ENCODE results near the gene DLG1.

The DLG1 gene

GRCh38 chr3:197010556-197011351, 287.7 kb downstream of the DLG1 start:
- Histone ChIP-seq H3K9me3 (ENCODE audit: control insufficient read depth, insufficient read depth, low read length) (no peaks in the 10 kb centered on the region), H3K27me3 (ENCODE audit: control insufficient read depth, insufficient read depth, low read length) (no peaks in the 10 kb centered on the region), H3K4me1 (ENCODE audit: control insufficient read depth, insufficient read depth, low read length) (no peaks in the 10 kb centered on the region), H3K36me3 (ENCODE audit: control insufficient read depth, insufficient read depth, low read length) (no peaks in the 10 kb centered on the region), H3K27ac (ENCODE audit: low read length) (no peak overlapping the region), H3K4me3 (ENCODE audit: low read length) (no peak overlapping the region)
- no peak for DNase-seq (ENCODE audit: low read depth, low spot score)
- WGBS (ENCODE audit: insufficient coverage, insufficient read length), result no CpG with 5 or more reads among the region's 30 CpGs

- no CpG with 5 or more reads among the region's 20 CpGs for WGBS (ENCODE audit: insufficient coverage, insufficient read length)
- no peaks in the 10 kb centered on the region for H3K36me3 ChIP-seq (ENCODE audit: control insufficient read depth, insufficient read depth, low read length)
- H3K27ac ChIP-seq (ENCODE audit: low read length), result no peak overlapping the region
- H3K27me3 ChIP-seq (ENCODE audit: control insufficient read depth, insufficient read depth, low read length), result peaks cover 2% of the 10 kb centered on the region; the same call in 1 of the 2 replicates
- no peak for DNase-seq (ENCODE audit: low read depth, low spot score)
- H3K9me3 ChIP-seq (ENCODE audit: control insufficient read depth, insufficient read depth, low read length), result no peaks in the 10 kb centered on the region
- H3K4me1 ChIP-seq (ENCODE audit: control insufficient read depth, insufficient read depth, low read length), result no peaks in the 10 kb centered on the region
- no peak overlapping the region for H3K4me3 ChIP-seq (ENCODE audit: low read length)
Measured at GRCh38 chr3:197009532-197010019, 288.8 kb downstream of the DLG1 start.

- Histone ChIP-seq H3K9me3 (ENCODE audit: control insufficient read depth, insufficient read depth, low read length) (no peaks in the 10 kb centered on the region), H3K4me1 (ENCODE audit: control insufficient read depth, insufficient read depth, low read length) (0 out of 2 replicates have a peak, but pooled peaks cover 2% of the 10 kb centered on the region), H3K4me3 (ENCODE audit: low read length) (no peak overlapping the region), H3K27me3 (ENCODE audit: control insufficient read depth, insufficient read depth, low read length) (peaks cover 6% of the 10 kb centered on the region), H3K27ac (ENCODE audit: low read length) (no peak overlapping the region), H3K36me3 (ENCODE audit: control insufficient read depth, insufficient read depth, low read length) (no peaks in the 10 kb centered on the region)
- no peak for DNase-seq (ENCODE audit: low read depth, low spot score)
- WGBS (ENCODE audit: insufficient coverage, insufficient read length), result no CpG with 5 or more reads among the region's 27 CpGs
Measured at GRCh38 chr3:197008436-197009209, 289.8 kb downstream of the DLG1 start.

- WGBS (ENCODE audit: insufficient coverage, insufficient read length), result no CpG with 5 or more reads among the region's 8 CpGs
- H3K27ac ChIP-seq (ENCODE audit: low read length), result no peak overlapping the region
- no peak for DNase-seq (ENCODE audit: low read depth, low spot score)
- H3K36me3 ChIP-seq (ENCODE audit: control insufficient read depth, insufficient read depth, low read length), result no peaks in the 10 kb centered on the region
- peaks cover 6% of the 10 kb centered on the region for H3K27me3 ChIP-seq (ENCODE audit: control insufficient read depth, insufficient read depth, low read length)
- H3K4me1 ChIP-seq (ENCODE audit: control insufficient read depth, insufficient read depth, low read length), result 0 out of 2 replicates have a peak, but pooled peaks cover 2% of the 10 kb centered on the region
- H3K4me3 ChIP-seq (ENCODE audit: low read length), result no peak overlapping the region
- no peaks in the 10 kb centered on the region for H3K9me3 ChIP-seq (ENCODE audit: control insufficient read depth, insufficient read depth, low read length)
Measured at GRCh38 chr3:197007953-197008352, 290.5 kb downstream of the DLG1 start.

- H3K9me3 ChIP-seq (ENCODE audit: control insufficient read depth, insufficient read depth, low read length), result no peaks in the 10 kb centered on the region
- WGBS (ENCODE audit: insufficient coverage, insufficient read length), result no CpG with 5 or more reads among the region's 12 CpGs
Measured at GRCh38 chr3:197007296-197007940, 291.0 kb downstream of the DLG1 start.

GRCh38 chr3:197006860-197007259, 291.6 kb downstream of the DLG1 start:
- no peak overlapping the region for H3K27ac ChIP-seq (ENCODE audit: low read length)
- no CpG with 5 or more reads among the region's 5 CpGs for WGBS (ENCODE audit: insufficient coverage, insufficient read length)
- H3K27me3 ChIP-seq (ENCODE audit: control insufficient read depth, insufficient read depth, low read length), result peaks cover 6% of the 10 kb centered on the region
- 0 out of 2 replicates have a peak, but pooled peaks cover 2% of the 10 kb centered on the region for H3K4me1 ChIP-seq (ENCODE audit: control insufficient read depth, insufficient read depth, low read length)
- H3K9me3 ChIP-seq (ENCODE audit: control insufficient read depth, insufficient read depth, low read length), result no peaks in the 10 kb centered on the region
- H3K36me3 ChIP-seq (ENCODE audit: control insufficient read depth, insufficient read depth, low read length), result no peaks in the 10 kb centered on the region
- no peak overlapping the region for H3K4me3 ChIP-seq (ENCODE audit: low read length)
- no peak for DNase-seq (ENCODE audit: low read depth, low spot score)

More at GRCh38 chr3:197007296-197007940, 291.0 kb downstream of the DLG1 start:
- Histone ChIP-seq H3K27ac (ENCODE audit: low read length) (no peak overlapping the region), H3K4me1 (ENCODE audit: control insufficient read depth, insufficient read depth, low read length) (0 out of 2 replicates have a peak, but pooled peaks cover 2% of the 10 kb centered on the region), H3K27me3 (ENCODE audit: control insufficient read depth, insufficient read depth, low read length) (peaks cover 6% of the 10 kb centered on the region), H3K4me3 (ENCODE audit: low read length) (no peak overlapping the region), H3K36me3 (ENCODE audit: control insufficient read depth, insufficient read depth, low read length) (no peaks in the 10 kb centered on the region)
- DNase-seq (ENCODE audit: low read depth, low spot score), result no peak

GRCh38 chr3:197006446-197006845, 292.0 kb downstream of the DLG1 start:
- Histone ChIP-seq H3K27ac (ENCODE audit: low read length) (no peak overlapping the region), H3K27me3 (ENCODE audit: control insufficient read depth, insufficient read depth, low read length) (peaks cover 6% of the 10 kb centered on the region), H3K4me3 (ENCODE audit: low read length) (no peak overlapping the region), H3K36me3 (ENCODE audit: control insufficient read depth, insufficient read depth, low read length) (no peaks in the 10 kb centered on the region), H3K4me1 (ENCODE audit: control insufficient read depth, insufficient read depth, low read length) (0 out of 2 replicates have a peak, but pooled peaks cover 2% of the 10 kb centered on the region), H3K9me3 (ENCODE audit: control insufficient read depth, insufficient read depth, low read length) (no peaks in the 10 kb centered on the region)
- WGBS (ENCODE audit: insufficient coverage, insufficient read length), result no CpG with 5 or more reads among the region's 11 CpGs
- DNase-seq (ENCODE audit: low read depth, low spot score), result no peak

- Histone ChIP-seq H3K4me1 (ENCODE audit: control insufficient read depth, insufficient read depth, low read length) (0 out of 2 replicates have a peak, but pooled peaks cover 2% of the 10 kb centered on the region), H3K36me3 (ENCODE audit: control insufficient read depth, insufficient read depth, low read length) (no peaks in the 10 kb centered on the region), H3K27ac (ENCODE audit: low read length) (no peak overlapping the region), H3K9me3 (ENCODE audit: control insufficient read depth, insufficient read depth, low read length) (no peaks in the 10 kb centered on the region), H3K4me3 (ENCODE audit: low read length) (peak overlapping the region; percentile 34; the same call in 1 of the 2 replicates), H3K27me3 (ENCODE audit: control insufficient read depth, insufficient read depth, low read length) (peaks cover 6% of the 10 kb centered on the region)
- no CpG with 5 or more reads among the region's 61 CpGs for WGBS (ENCODE audit: insufficient coverage, insufficient read length)
- no peak for DNase-seq (ENCODE audit: low read depth, low spot score)
Measured at GRCh38 chr3:197003461-197004385, 294.7 kb downstream of the DLG1 start.

- Histone ChIP-seq H3K36me3 (ENCODE audit: control insufficient read depth, insufficient read depth, low read length) (no peaks in the 10 kb centered on the region), H3K27me3 (ENCODE audit: control insufficient read depth, insufficient read depth, low read length) (peaks cover 6% of the 10 kb centered on the region), H3K4me3 (ENCODE audit: low read length) (peak overlapping the region; percentile 34; the same call in 1 of the 2 replicates), H3K9me3 (ENCODE audit: control insufficient read depth, insufficient read depth, low read length) (no peaks in the 10 kb centered on the region), H3K4me1 (ENCODE audit: control insufficient read depth, insufficient read depth, low read length) (0 out of 2 replicates have a peak, but pooled peaks cover 2% of the 10 kb centered on the region), H3K27ac (ENCODE audit: low read length) (no peak overlapping the region)
- no CpG with 5 or more reads among the region's 113 CpGs for WGBS (ENCODE audit: insufficient coverage, insufficient read length)
- DNase-seq (ENCODE audit: low read depth, low spot score), result no peak
Measured at GRCh38 chr3:197002701-197003454, 295.5 kb downstream of the DLG1 start.
